HG03521 (cell line): ENCODE results near the gene SDC4.

Experiments
- ATAC-seq: cut with Tn5 transposase; IDR thresholded peaks from one replicate; pipeline ENCODE4 v1.9.1; 2021; ENCODE audit warnings: mild to moderate bottlenecking, moderate library complexity; ENCODE audit not compliant: unreplicated experiment

The SDC4 gene, protein sequence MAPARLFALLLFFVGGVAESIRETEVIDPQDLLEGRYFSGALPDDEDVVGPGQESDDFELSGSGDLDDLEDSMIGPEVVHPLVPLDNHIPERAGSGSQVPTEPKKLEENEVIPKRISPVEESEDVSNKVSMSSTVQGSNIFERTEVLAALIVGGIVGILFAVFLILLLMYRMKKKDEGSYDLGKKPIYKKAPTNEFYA

DNA sequence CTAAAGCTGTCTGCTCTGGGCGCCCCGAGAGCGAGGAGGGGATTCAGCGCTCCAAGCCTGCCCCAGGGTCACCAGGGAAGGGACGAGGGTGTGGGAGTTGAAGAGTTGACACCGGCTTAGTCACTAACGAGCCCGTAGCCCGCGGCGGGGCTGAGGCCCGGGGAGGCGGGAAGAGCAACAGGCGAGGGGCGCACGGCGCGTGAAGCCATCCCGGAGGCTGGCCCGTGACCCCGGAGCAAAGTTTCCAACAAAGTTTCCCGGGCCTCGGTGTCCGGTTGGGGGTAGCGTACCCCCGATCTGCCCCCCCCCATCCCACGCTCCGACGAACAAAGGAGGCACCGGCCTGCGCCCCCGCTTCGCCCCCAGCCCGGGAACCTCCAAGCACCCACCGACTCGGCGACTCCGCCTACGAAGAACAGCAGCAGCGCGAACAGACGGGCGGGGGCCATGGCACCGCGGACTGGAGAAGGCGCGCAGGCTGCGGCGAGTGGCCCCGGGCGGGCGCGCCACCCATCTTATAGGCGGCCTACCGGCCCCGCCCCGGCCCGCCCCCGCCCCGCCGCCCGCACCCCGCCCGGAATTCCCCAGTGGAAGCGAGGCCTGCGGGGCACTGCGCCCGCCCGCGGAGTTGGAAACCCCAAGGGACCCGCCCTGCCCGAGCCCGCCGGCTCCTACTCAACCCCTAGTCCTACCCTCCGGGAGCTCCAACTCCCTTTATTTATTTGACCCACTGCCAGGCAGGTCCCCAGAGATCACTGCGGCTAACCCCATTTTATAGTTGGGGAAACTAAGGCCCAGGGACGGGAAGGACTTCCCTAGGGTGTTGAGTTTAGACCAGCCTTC, at the start of gene SDC4:
SDC4 (minus strand) TSS at position 489 of the 843 bp plus-strand sequence; CDS start at position 449, 40 bp downstream.
- no peak for ATAC-seq

DNA sequence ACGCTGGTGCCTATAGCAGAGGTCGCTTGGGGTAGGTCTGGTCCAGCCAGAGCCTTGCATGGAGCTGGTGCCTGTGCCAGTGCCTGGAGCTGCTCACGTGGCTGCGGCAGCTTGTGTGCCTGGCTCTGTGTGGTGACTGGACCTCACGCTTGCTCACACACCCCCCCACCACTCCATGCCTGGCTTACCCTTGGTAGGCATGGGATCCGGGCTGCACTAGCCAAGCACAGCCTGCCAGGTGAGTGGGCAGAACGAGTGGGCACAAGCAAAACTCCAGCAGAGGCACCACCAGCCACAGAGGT, 46.8 kb upstream of the SDC4 start:
- no peak for ATAC-seq

DNA sequence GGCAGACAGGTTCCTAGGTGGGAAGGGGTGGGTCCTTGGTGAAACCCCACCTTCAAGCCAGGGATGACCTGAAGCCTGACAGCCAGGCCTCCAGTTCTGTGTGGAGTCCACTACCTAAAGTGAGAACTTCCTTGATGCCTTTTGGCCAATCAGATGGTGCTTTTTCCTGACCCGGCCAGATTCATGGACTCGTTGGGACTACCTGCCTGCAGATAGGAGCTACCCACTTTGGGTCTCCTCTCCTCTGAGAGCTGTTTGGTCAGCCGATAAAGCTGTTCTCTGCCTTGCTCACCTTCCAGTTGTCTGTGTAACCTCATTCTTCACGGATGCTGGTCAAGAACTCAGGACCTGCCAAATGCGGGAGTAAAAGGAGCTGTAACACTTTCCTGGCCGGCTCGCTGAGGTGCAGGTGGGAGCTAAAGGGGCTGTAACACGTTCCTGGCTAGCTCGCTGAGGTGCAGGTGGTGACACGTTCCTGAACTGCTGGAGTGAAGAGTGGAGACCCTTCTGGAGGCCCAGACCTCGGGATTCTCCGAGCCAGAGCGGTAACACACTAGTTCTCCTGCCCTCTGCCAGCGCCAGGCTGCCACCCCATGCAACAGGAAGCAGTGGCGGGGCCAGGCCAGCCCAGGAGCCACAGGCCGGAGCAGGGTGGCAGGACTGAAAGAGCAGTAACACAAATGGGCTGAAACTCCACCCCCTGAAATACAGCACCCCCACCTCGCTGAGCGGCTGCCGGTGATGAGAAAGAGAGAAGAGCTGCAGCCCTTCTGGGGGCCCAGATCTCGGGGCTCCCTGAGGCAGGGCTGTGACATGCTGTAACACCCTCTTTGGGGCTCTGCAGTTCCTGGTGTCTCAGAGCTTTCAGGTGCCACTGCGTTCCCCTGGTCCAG, 46.2 kb upstream of the SDC4 start:
- ATAC-seq, result no peak

DNA sequence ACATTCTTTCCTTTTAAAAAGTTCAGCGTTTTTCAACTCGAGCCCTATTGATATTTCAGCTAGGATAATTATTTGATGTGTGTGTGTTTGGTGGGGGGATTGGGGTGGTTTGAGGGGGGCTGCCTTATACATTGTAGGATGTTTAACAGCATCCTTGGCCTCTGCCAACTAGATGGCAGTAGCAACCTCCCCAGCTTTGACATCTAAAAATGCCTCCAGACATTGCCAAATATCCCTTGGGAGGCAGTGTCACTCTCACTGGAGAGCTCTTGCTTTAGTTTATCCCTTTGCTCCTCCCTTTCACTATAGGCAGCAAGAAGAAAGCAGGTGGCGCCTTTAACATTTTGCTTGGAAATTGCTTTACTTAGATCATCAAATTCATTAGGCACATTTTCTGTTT, 44.5 kb upstream of the SDC4 start:
- no peak for ATAC-seq

DNA sequence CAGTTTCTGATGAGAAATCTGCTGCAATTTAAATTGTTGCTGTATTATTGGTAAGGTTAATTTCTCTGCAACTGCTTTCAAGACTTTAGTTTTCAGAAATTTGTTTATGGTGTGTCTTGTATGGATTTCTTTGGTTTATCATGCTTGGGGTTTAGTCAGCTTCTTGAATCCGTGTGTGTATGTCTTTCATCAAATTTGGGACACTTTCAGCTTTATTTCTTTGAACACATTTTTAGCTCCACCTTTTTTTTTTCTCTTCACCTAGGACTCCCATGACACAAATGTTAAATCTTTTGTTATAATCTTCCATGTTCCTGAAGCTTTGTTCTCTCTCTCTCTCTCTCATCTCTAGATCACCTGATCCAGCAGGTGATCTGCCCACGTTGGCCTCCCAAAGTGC, 43.3 kb upstream of the SDC4 start:
- ATAC-seq, result no peak

DNA sequence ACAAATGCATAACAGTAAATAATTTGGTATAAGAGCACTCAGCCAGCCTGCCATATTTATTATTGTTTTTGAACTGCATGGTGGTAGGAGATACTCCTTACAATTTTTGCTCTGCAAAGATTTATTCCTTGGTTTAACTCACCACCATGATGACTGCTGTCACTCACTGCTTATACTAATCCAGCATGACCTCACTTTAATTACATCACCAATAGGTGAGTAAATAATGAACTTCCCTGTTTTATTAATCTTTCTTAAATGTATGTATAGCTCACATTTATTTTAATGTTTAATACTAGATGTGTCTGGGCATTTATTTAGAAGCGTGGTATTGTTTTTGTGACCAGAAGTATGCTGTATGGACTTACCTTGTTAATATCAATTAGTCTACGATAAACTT, 42.7 kb upstream of the SDC4 start:
- ATAC-seq, result no peak

DNA sequence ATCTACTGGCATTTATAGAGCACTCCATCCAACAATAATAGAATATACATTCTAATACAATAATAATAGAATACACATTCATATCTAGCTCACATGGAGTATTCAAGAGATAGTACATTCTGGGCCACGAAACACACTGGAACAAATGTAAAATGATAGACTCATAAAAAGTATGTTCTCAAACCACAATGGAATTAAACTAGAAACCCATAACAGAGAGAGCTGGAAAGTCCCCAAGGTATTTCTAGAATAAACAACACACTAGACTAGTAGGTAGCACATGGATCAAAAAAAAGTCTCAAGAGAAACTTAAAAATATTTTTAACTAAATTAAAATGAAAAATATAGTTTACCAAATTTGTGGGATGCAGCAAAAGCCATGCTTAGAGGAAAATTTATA, 39.0 kb upstream of the SDC4 start:
- ATAC-seq, result no peak

DNA sequence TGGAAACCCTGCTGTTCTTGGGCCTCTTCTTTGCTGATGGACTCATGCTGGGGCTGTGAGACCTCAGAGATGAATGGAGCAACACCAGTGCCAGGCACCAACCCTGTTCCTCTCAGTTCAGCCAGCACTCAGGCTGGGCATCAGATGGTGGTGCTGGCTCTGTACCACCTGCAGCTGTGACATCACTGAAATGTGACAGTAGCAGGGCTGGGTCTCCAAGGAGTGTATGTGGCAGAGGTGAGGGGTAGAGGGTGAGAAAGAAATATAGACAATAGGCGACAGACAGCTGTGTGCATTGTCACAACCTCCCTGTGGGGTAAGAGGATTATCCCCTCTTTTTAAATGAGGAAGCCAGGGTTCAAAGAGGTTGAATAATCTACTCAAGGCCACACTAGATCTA, 30.0 kb upstream of the SDC4 start, which contains the start of gene TP53TG5:
TP53TG5 (minus strand) TSS at position 135 of the 400 bp plus-strand sequence; CDS start at position 46, 89 bp downstream.
- ATAC-seq, result no peak

DNA sequence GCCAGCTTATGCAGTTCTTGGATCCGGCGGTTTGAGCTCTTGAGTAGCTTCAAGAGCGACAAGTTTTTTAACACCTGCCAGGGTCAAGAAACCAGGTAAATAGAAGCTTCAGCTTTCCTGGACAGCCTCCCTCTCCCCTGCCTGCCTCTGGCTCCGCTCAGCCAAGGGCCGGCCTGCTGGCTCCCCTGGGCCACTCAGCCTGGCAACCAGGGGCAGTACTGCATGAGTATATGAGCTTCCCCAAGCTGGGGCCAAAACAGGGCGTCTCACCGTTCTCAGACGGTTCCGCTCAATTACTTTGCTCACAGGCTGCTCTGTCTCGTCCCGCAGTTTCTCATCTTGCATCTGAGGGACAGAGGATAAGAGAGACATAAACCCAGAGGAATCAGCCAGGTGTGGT, 29.0 kb upstream of the SDC4 start:
- no peak for ATAC-seq

DNA sequence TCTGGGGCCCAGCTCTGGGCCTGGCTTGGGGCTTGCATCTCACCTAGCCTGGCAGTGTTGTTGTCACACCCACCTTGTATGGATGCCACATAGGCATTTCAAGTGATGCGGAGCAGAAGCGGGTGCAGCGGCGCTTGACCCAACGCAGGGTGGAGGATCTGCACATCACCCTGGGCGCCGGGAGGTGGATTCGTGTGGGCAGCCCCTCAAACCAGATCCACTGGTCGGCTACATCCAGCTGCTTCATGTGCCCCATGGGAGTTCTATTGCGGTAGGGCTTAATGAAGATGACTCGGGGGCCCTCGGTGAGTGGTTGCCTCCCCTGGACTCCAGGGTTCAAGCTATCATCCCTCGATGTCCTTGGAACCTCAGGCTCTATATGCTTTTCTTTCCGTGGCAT, 26.7 kb upstream of the SDC4 start:
- no peak for ATAC-seq

DNA sequence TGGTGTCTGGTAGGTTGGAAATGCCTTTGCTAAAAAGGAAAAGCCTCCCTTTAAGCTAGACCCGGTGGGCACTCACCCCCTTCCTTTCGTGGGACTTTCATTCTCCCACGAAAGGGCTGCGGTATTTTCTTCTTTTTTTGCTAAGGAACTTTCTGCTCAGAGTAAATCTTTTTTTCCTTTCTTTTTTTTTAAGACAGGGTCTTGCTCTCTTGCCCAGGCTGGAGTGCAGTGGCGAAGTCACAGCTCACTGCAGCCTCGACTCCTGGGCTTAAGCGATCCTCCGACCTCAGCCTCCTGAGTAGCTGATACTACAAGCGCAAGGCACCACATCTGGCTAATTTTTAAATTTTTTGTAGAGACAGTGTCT, 25.9 kb upstream of the SDC4 start:
- no peak for ATAC-seq

DNA sequence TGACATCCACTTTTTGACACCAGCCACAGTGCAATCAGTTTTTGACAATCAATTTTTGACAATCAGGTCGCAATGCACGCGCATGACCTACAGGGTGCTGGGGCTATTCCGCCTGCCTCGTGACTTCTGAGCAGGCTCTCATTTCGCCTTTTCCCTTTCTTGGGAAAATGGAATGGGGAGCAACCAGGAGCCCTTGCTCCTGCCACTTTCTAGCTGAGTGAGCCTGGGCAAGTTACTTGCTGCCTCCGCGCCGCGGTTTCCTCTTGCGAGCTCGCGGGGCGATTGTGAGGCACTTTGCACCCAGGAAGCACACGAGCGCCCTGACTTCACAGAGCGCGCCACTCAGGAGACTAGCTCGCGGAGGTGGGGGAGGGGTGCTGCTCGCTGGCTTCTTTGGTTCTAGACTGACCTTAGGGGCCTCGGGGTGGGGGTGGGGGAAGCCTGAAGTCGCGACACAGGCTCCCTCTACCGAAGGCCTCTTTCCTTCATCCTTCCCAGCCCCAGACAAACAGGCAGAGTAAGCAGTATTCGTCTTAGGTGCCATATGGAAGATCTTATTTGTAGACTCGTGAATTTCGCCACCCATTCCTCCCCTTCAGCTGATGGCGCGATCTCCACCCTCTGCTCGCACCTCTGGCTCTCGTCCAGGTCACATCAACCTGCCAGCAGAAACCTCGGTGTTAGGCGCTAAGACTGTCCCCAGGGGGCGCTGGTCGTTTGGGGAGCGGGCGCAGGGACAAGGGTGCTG, 25.3 kb upstream of the SDC4 start:
- no peak for ATAC-seq

DNA sequence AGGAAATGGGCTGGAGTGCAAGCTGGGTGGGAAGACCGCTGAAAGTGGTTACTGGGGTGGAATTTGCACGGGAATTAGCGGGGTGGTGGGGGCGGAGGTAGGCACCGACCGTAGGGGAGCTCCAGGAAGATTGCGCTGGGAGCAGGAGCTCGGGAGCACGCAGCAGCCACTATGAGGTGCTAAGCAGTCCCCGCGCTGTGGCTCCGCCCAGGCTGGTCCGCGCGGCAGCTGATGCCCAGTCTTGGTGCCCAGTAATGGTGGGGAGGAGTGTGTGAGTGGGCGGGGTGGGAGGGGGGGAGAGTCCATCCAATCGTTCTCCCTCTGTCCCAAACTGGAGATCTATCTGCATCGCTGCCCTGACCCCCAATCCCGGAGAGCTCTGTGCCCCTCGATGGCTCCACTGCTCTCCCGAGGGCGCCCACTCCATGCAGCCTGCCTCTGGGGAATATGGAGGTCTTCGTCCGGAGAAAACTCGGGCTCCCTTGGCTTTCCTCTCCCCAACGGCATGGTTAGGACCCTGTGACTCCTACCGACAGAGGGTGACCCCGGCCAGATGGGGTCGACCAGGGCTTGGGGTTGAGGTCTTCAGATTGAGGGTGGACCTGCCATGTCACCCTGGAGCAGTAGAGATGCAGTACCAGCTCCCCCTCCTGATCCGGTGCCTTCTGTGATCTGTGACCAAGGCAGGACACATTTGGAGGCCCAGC, 24.6 kb upstream of the SDC4 start:
- ATAC-seq, result no peak

DNA sequence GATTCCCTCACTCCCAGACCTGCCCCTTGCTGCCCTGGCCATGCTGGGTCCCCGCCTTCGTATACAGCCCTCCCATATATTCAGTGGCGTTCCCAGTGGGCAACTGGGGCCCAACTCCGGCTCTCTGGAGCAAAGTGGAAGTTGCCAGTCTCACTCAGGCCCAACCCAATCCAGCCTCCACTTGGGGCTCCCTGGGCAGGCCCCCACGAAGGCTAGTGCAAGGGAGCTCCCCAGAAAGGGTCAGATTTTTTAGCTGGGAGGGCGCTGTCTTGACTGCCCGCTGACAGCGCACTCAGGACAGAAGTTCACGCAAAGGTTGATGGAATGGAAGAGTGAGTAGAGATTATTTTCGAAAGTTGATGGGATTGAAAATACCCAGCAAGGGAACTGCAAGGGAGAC, 24.0 kb upstream of the SDC4 start:
- ATAC-seq, result no peak

DNA sequence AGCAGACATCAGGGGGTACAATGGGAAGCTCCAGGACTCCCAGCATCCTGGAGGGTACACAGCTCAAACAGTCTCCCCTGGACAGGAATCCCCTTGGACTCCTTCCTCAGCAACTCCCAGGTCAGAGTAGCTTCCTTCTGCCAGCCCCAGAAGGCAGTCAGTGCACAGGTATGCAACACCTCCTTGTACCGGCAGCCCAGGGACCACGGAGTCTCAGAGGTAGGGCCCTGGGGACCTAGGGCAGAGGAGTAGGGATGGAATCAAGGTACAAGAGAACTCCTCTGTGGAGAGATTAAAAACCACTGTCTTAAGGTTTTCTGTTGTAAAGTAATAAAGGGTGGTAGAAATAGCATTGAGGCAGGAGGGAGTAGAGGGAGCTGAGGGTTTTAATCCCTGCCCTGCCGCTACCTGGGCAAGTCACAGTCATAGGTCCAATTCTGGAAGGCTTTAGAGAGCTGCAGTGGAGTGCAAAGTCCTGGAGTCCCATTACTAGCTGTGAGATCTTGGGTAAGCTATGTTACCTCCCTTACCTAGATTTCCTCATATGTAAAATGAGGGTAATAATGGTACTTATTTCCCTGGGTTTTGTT, 22.4 kb upstream of the SDC4 start:
- ATAC-seq, result no peak

DNA sequence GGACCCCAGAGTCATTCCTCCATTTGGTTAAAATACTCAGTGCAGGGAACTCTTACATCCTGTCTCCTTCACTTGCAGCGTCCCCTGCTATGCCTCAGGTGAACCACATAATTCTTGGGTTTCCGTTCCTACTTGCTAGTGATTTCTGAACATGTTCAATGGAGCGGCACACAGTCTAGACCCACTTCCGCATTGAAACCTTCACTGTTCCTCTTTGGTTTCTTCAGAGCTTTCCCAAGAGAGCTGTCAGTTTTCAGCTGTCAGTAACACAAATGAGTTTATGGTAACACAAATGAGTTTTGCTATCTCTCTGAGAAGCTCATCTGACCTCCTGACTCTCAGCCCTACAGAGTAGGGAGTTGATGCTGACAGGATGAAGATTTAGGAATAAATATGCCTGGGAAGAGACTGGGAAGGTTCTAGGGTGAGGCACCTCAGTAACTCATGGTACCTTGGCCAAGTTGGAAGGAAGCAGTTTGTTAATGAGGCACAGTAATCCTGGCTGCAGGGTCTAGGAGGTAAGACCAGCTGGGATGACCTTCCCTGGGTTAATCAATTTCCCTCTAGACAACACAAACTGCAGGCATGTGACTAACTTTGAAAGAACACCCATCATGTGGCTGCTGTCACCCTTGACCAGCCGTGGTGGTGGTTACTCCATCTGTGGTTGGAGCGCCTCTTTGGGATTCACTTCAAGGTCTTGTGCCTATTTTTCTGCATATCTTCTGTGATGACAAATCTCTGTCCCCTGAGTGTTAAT, 20.2 kb upstream of the SDC4 start:
- ATAC-seq, result peak; percentile 75

DNA sequence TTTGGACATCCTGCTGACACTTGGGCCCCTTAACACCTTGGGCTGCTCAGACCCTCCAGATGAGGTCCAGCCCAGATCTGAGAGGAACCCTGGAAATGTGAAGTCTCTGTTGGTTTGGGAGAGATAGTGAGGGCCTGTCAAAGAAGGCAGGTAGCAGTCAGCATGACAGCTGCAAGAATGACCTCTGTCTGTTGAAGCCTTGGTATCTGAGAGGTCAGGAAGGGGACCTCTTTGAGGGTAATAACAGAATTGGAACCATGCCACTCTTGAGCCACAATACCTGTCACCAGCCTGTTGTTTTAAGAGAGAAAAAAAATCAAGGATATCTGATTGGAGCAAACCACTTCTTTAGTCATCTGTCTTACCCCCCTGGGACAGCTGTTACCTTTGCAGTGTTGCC, 18.9 kb upstream of the SDC4 start:
- ATAC-seq, result no peak

DNA sequence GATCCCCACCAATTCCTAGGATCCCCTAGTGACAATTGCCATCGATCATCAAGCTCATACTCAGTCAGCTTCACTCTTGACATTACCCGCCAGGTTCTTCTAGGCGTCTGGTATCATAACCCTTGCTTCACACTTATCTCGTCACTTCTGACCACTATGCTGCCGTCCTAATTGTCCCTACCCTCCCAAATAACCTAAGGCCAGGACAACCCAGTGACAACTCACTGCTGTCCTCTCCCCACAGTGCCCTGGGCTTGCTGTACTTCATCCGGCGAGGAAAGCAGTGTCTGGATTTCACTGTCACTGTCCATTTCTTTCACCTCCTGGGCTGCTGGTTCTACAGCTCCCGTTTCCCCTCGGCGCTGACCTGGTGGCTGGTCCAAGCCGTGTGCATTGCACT, 18.4 kb upstream of the SDC4 start:
- ATAC-seq, result no peak

DNA sequence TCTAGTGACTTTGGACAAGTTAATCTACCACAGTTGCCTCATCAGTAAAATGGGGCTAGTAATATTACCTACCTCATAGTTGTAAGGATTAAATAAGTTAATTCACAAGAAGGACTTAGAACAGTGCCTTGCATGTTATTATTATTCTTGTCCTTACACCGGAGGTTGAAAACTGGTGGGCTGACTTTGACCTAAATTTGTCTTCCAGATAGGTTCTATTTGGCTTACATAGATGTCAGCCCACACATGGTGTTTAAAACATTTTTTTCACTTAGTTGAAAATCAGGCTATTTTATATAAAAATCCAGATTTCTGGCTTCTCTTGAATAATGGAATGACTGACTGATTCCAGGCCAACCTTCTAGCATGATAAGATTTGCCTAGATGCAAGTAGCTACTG, 18.0 kb upstream of the SDC4 start:
- ATAC-seq, result no peak
